HEK293 (cell line): ENCODE results near the gene PTCHD1.

Experiments used
- CTCF ChIP-seq: fragments of 450-650 bp; formaldehyde crosslinking; IDR thresholded peaks from 2 replicates; pipeline ENCODE4 v1.5.1; 2016; ENCODE audit warnings: missing biosample characterization, missing genetic modification characterization
- REST ChIP-seq: fragments of 450-650 bp; formaldehyde crosslinking; IDR thresholded peaks from 2 replicates; pipeline ENCODE4 v1.5.1; 2016; ENCODE audit warnings: missing biosample characterization, missing genetic modification characterization
- SP2 ChIP-seq: fragments of 450-650 bp; formaldehyde crosslinking; IDR thresholded peaks from 2 replicates; pipeline ENCODE4 v1.5.1; 2016; ENCODE audit warnings: missing biosample characterization, missing genetic modification characterization
- SP7 ChIP-seq: fragments of 450-650 bp; formaldehyde crosslinking; IDR thresholded peaks from 2 replicates; pipeline ENCODE4 v1.5.1; 2016; ENCODE audit warnings: missing biosample characterization, missing genetic modification characterization
- YY1 ChIP-seq: fragments of 450-650 bp; formaldehyde crosslinking; IDR thresholded peaks from 2 replicates; pipeline ENCODE4 v1.5.1; 2018; ENCODE audit warnings: missing biosample characterization, missing genetic modification characterization
- ZFP41 ChIP-seq: fragments of 450-650 bp; formaldehyde crosslinking; IDR thresholded peaks from 2 replicates; pipeline ENCODE4 v1.5.1; 2016; ENCODE audit warnings: missing biosample characterization, missing genetic modification characterization, borderline replicate concordance
- ZNF121 ChIP-seq: fragments of 450-650 bp; formaldehyde crosslinking; IDR thresholded peaks from 2 replicates; pipeline ENCODE4 v1.5.1; 2016; ENCODE audit warnings: missing biosample characterization, missing genetic modification characterization
- ZNF202 ChIP-seq: fragments of 450-650 bp; formaldehyde crosslinking; IDR thresholded peaks from 2 replicates; pipeline ENCODE4 v1.5.1; 2016; ENCODE audit warnings: missing biosample characterization, missing genetic modification characterization, borderline replicate concordance
- ZSCAN30 ChIP-seq: fragments of 450-650 bp; IDR thresholded peaks from 2 replicates; pipeline ENCODE4 v1.5.1; 2018; ENCODE audit warnings: missing biosample characterization, mild to moderate bottlenecking, missing genetic modification characterization, moderate library complexity

- TF ChIP-seq CTCF: no peak
- no peak for TF ChIP-seq SP2
- TF ChIP-seq YY1 (tag by site-specific recombination): no peak
- no peak for TF ChIP-seq REST (tag by site-specific recombination)
- no peak for TF ChIP-seq ZSCAN30
- no peak for TF ChIP-seq ZNF202 (tag by site-specific recombination)
- no peak for TF ChIP-seq SP7 (tag by site-specific recombination)
- TF ChIP-seq ZNF121: no peak
- TF ChIP-seq ZFP41: no peak
These were observed 100.9 kb downstream of the PTCHD1 start for GRCh38 chrX:23435575-23435974.
